Ecto neural progenitor cell (in vitro differentiated cells): ENCODE measurements around the gene RSPO1.
"Not testable (repeated sequence)": the region's sequence is repeated elsewhere in the genome, so short reads cannot be mapped to it uniquely, and the experiment has no call there.

Experiments
- DNase-seq: peaks from one replicate; pipeline ENCODE4 v3.0.0-alpha.2; 2018; ENCODE audit warnings: low spot score

Gene RSPO1

DNA sequence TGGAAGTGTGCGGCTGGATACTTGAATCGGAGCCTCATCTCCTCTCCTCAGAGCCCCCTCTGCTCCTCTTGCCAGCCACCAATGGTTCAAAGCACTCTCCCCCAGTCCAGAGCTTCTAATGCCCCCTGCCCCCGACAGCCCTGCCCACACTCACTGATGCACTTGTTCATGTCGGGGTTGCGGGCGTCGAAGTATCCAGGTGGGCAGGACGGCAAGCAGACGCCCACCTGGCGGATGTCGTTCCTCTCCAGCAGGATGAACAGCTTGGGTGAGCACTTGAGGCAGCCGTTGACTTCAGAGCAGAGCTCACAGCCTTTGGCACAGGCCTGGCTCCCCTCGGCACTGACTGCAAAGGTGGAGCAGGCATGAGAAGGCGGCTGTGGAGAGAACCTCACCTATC is 18.4 kb downstream of the RSPO1 start:
- no peak for DNase-seq

- DNase-seq: no peak
Observed at GRCh38 chr1:37614105-37614504, 20.6 kb downstream of the RSPO1 start.

DNA sequence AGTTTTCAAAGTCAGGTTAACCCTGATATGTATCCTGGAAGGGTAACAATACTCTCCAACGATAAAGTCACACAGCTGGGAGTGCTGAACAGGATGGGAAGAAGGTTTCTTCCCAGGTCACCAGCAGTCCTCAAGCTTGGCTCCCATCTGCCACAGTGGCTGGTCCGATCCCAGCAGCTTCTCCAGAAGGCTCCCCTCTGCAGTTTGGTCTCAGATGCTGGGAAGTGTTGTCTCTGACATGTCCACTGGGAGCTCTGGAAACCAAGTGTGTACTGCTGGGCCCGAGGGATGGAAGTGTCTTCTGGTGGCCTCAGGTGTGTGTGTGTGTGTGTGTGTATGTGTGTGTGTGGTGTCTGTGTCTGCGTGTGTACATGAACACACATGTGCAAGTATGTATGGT is 22.5 kb downstream of the RSPO1 start:
- DNase-seq: no peak

- no peak for DNase-seq
Observed at GRCh38 chr1:37609994-37610393, 24.7 kb downstream of the RSPO1 start.

DNA sequence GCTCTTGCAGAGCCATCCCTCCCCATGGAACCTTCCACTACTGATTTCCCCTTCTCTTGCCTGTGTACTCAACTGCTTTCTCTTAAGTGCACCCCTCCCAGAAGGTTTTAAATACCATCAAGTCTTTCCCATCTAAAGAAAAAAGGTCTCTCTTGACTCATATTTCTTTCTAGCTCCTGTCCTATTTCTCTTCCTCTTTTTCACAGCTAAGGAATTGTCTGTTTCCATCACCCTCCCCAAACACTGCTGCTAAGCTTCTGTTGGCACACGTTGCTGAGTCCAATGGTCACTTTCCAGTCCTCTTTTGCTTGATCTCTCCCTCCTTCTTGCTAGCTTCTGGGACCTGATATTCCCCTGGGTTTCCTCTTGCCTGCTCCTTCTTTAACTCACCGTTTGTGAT is 25.7 kb downstream of the RSPO1 start:
- DNase-seq: no peak

DNA sequence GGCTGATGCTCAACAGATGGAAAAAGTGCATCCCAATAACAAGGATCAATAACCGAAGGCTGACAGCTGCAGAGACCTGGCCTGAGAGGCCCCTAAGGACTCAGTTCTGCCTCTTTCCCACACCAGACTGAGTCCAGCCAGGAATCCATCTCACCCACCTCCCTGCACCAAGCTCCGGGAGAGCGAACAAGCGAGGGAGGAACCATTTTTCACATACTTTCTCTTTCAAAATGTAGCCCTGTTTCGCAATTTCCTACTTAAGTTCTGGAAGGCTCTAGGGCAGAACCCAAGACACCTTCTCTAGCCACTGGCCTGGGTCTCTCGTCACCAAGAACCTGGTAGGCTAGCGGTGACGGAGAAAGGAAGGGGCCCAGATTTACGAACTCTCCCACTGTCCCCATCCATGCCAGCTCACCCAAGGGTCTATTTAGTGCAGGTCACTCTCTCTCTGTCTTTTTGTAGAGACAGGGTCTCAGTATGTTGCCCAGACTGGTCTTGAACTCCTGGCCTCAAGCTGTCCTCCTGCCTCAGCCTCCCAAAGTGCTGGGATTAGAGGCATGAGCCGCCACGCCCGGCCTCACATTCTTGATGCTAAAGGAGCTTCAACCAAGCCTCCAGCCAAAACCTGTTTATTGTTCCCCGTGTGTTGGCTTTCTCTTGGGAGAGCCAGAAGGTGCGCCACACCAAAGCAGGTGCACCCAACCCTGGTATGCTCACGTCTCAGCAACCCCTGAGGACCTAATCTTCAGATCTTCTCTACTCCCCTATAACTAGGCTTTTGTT is 28.0 kb downstream of the RSPO1 start:
- no peak for DNase-seq

GRCh38 chr1:37605806-37606474 is 28.8 kb downstream of the RSPO1 start:
- peak; percentile 36 for DNase-seq

GRCh38 chr1:37605061-37605650 is 29.5 kb downstream of the RSPO1 start:
- no peak for DNase-seq

DNA sequence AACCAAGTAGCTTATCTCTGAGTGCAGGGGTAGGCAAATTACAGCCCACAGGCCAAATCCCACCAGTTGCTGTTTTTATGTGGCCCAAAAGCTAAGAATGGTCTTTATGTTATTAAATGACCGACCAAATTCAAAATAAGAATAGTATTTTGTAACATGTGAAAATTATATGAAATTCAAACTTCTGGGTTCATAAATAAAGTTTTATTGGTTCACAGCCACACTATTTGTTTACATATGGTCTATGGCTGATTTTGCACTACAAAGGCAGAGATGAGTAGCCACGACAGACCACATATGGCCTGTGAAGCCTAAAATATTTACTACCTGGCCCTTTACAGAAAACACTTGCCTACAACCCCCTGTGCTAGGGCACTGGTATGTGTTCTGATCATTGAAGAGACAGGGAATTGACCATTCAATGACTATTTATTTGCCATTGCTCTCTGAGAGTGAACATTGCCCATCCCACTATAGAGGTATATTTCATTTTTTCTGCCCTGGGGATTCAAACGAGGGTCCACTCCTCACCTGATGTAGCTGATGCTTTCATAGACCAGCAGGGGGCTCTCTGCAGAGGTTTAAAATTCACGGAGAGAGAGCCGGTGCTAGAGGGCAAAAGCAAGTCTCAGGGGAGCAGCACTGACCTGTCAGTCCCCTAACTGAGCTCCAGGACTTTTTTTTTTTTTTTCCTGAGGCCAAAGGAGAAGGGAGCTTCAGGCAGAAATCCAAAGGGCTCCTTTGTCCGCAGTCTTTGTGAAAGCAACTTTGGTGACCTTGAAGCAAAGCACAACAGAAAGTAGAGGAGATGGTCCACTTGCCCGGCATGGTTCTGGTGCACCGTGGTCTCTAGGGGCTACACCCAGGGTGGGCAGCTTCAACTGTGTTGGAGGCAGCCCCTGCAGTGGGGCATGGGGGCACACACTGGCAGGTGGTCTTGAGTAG is 31.7 kb downstream of the RSPO1 start:
- no peak for DNase-seq

- DNase-seq: no peak
Observed at GRCh38 chr1:37601441-37601840, 33.3 kb downstream of the RSPO1 start.

DNA sequence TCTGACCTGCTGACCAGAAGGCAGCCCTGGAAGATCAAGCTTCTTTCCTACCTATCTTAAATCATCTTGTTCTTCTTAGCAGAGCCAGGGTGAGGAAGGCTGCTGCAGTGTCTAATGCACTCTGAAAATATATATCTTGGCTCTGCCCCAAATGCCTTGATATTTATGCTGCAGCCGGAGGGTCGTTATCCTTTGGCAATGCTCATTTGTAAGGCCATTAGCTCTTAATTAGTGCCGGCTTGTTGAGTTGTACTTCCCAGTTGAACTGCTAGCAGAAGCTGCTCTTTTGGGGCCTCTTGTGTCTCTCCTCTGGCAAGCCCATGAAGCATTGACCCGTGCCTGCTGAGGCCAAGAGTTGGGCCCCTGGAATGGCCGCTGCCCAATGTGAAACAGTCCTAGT is 34.8 kb downstream of the RSPO1 start:
- no peak for DNase-seq

DNA sequence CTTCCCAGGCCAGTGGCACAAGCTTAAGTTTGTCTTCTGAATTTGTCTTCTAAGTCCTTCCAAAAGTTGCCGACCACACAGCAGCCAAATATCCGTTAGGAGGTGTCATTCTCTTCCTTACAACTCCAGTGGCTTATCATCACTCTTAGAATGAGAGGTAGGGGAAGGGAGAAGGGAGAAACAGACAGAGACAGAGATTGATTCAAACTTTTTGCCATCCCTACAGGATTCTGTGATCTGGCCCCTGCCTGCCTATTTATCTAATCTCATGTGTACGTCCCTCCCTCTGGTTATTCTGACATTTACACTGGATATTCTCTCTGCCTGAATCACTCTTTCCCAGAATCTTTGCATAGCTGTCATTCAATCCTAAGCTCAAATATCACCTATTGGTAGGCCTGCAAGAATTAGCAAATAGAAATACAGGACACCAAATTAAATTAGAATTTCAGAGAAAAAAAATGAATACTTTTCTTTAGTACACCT is 38.5 kb downstream of the RSPO1 start:
- DNase-seq: no peak

GRCh38 chr1:37595440-37596181 is 39.1 kb downstream of the RSPO1 start, which contains the start of gene GNL2:
GNL2 (minus strand) TSS chr1:37595937; CDS start chr1:37595822, 115 bp downstream.
- peak; percentile 98 for DNase-seq

DNA sequence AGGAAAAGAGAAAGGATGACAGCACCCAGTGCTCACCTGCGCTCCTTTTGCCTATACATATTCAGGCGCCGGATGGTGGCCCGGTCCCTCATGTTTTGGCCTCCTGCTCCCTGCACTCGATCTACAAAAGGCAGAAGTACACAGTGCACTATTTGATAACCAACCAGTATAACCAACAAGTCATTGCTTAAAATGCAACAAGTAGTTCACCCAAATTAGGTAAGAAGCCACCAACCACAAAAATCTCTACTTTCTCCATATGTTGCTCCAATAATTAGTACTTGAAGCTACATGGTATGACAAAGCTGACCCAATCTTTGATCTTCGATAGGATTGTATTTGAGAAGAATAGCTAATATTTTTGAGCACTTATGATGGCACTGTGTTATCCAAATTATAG is 41.0 kb downstream of the RSPO1 start:
- no peak for DNase-seq

GRCh38 chr1:37588939-37589338 is 45.8 kb downstream of the RSPO1 start:
- DNase-seq: no peak

DNA sequence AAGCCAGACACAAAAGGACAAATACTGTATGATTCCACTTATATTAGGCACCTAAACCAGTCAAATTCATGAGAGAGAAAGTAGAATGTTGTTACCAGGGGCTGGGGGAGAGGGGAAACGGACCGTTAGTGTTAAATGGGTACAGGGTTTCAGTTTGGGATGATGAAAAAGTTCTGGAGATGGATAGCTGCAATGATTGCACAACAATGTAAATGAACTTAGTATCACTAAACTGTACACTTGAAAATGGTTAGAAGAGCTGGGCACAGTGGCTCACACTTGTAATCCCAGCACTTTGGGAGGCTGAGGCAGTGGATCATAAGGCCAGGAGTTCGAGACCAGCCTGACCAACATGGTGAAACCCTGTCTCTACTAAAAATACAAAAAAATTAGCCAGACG is 50.1 kb downstream of the RSPO1 start:
- DNase-seq: not testable (repeated sequence)

- DNase-seq: no peak
Observed at GRCh38 chr1:37575692-37576091, 59.0 kb downstream of the RSPO1 start.

DNA sequence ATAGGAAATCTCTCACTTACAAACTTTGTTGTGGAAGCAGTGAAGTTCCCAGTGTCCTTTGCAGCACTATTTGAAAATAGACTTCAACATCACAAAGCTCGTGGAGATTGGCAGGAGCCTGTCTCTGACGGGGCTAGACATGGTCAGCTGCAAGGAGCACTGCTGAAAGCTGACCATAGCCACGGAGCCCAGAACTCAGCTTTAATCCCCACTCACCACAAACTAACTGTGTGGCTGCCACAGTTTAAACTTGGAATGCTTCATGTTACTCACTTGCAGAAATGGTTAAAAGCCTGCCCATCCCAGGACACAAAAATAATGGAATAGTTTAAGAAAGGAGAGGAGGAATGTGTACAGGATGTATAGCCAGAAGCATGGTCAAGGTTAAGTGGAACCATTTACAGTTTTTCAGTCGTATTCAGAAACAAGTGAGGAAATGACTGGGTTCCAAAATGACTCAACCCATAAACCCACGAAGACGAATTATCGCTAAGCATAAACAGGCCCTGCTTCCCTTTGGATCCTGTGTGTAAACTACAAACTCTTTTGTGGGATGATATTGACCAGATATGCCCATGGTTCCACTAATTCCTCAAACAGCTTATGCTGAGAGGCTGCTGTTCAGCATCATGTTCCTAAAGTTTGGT is 59.7 kb downstream of the RSPO1 start:
- no peak for DNase-seq

DNA sequence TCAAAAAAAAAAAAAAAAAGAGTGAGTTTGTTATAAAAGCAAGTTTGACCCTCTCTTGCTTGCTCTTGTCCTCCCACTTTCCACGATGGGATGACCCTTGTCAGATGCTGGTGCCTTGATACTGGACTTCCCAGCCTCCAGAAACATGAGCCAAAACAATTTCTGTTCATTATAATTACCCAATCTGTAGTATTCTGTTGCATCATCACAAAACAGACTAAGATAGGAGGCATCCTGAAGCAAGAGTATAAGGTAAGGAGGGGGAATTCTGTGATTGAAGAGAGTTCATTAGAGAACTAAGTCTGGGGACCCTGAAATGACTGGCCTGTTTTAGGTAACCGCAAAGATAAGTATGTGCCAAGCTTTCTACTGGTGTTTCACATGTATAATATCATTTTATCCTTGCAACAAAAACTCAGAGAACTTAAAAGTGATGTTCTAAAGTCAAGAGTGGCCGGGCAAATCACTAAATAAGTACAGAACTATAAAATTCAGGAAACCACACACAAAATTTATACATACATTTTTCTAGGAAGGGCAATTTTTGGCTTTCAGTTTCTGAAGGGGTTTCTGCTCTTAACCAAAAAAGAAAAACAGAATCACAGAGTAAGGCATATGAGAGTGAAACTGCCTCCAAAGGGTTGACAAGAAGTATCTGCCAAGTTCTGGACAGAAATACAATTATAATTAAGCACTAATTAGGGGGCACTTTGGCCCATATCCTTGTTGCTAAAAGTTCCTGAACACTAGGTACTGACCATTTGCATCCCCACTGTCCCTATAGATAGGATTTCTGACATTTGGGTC is 64.0 kb downstream of the RSPO1 start:
- no peak for DNase-seq

- DNase-seq: no peak
Observed at GRCh38 chr1:37567023-37567422, 67.7 kb downstream of the RSPO1 start.
